Mucosa of gallbladder (tissue), 1 donor: ENCODE measurements around the gene ETV2. TPM values are rescaled to one million over a fixed set of nuclear protein-coding genes. Genes with fewer than 3 reads are reported as not detected.
"Not testable (repeated sequence)": the region's sequence is repeated elsewhere in the genome, so short reads cannot be mapped to it uniquely, and the experiment has no call there.

ENCODE experiments used
- DNase-seq: peaks from one replicate; pipeline ENCODE4 v3.0.0-alpha.2; 2020; ENCODE audit warnings: low spot score
- total RNA-seq: library from RNA; stranded (reverse); gene quantifications from one replicate; pipeline ENCODE4 v1.2.1, GENCODE V29; 2021
- donor health status: DM: no; HTN: no; CAD: no.

The ETV2 gene
- total RNA-seq, result 2.5 TPM

GRCh38 chr19:35641515-35642151 lies at the start of gene ETV2:
Gene ETV2, plus strand, starts transcription at chr19:35641745. Its CDS starts 716 bp downstream, at chr19:35642461.
- DNase-seq, result peak; percentile 18

- DNase-seq, result peak; percentile 24
Observed at GRCh38 chr19:35592226-35592625, 49.3 kb upstream of the ETV2 start.

GRCh38 chr19:35595026-35595425 lies 46.5 kb upstream of the ETV2 start:
- DNase-seq, result not testable (repeated sequence)

GRCh38 chr19:35595928-35596327 lies 45.6 kb upstream of the ETV2 start:
- DNase-seq, result no peak

GRCh38 chr19:35596366-35596999 lies 45.1 kb upstream of the ETV2 start:
- no peak for DNase-seq

- no peak for DNase-seq
Observed at GRCh38 chr19:35601971-35602370, 39.6 kb upstream of the ETV2 start.

GRCh38 chr19:35604436-35604835 lies 37.1 kb upstream of the ETV2 start:
- not testable (repeated sequence) for DNase-seq

GRCh38 chr19:35607170-35607569 lies 34.4 kb upstream of the ETV2 start:
- not testable (repeated sequence) for DNase-seq

- no peak for DNase-seq
Observed at GRCh38 chr19:35607661-35608060, 33.9 kb upstream of the ETV2 start.

GRCh38 chr19:35608251-35608650 lies 33.3 kb upstream of the ETV2 start:
- DNase-seq, result no peak

GRCh38 chr19:35609851-35610353 lies 31.6 kb upstream of the ETV2 start:
- DNase-seq, result no peak

- DNase-seq, result no peak
Observed at GRCh38 chr19:35612224-35612558, 29.4 kb upstream of the ETV2 start.

GRCh38 chr19:35612559-35613321 lies 28.8 kb upstream of the ETV2 start, which contains the start of gene HAUS5:
Gene HAUS5, plus strand, starts transcription at chr19:35612735. Its CDS starts 60 bp downstream, at chr19:35612795.
- DNase-seq, result peak; percentile 96

- DNase-seq, result no peak
Observed at GRCh38 chr19:35613574-35613973, 28.0 kb upstream of the ETV2 start.

- DNase-seq, result no peak
Observed at GRCh38 chr19:35615036-35615435, 26.5 kb upstream of the ETV2 start.

GRCh38 chr19:35618857-35619256 lies 22.7 kb upstream of the ETV2 start:
- no peak for DNase-seq

GRCh38 chr19:35619290-35619923 lies 22.1 kb upstream of the ETV2 start:
- DNase-seq, result no peak

GRCh38 chr19:35620001-35620400 lies 21.5 kb upstream of the ETV2 start:
- DNase-seq, result no peak

GRCh38 chr19:35621708-35622107 lies 19.8 kb upstream of the ETV2 start:
- no peak for DNase-seq

- DNase-seq, result no peak
Observed at GRCh38 chr19:35622750-35623149, 18.8 kb upstream of the ETV2 start.

GRCh38 chr19:35623327-35624010 lies 18.1 kb upstream of the ETV2 start:
- no peak for DNase-seq

- no peak for DNase-seq
Observed at GRCh38 chr19:35628264-35628564, 13.3 kb upstream of the ETV2 start.
